HUDEP-2 (cell line): Measurements from ENCODE around the gene EPHA3.
A peak's percentile ranks its signal among the peaks of the same experiment; 100 is the strongest.

Experiments
- DNase-seq, 76 experiments: peaks; one replicate each; lab custom pipeline; 2025; ENCODE audit not compliant: unreplicated experiment in 76 of 76; lab: John Stamatoyannopoulos, UW

Gene EPHA3

DNA sequence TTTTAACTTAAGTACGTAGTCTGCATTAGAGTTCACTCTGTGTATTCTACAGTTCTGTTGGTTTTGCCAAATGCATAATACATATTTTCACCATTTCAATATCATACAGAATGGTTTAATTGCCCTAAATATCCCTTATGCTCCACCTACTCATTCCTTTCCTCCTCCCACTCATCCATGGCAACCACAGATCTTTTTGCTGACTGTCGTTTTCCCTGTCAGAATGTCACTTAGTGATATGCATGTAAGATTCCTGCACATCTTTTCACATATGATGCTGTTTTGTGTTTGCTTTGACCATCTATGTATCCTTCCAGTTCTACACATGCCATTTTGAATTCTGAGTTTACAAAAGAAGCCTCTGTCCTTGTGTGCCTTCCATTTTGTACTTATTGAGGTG is 36.7 kb downstream of the EPHA3 start:
- DNase-seq: peak in 1 of 76 experiments; percentile 3

DNA sequence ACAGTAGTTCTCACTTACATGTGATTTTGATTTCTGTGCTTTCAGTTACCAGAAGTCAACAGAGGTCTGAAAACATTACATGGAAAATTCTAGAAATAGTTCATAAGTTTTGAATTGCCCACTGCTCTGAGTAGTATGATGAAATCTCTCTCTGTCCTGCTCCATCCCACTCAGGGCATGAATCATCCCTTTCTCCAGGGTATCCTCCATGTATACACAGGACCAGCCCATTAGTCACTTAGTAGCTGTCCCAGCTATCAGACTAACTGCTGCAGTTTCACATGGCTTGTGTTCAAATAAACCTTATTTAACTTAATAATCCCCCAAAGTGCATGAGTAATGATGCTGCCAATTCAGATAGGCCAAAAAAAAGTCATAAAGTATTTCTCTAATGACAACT is 38.6 kb downstream of the EPHA3 start:
- no peak for DNase-seq

DNA sequence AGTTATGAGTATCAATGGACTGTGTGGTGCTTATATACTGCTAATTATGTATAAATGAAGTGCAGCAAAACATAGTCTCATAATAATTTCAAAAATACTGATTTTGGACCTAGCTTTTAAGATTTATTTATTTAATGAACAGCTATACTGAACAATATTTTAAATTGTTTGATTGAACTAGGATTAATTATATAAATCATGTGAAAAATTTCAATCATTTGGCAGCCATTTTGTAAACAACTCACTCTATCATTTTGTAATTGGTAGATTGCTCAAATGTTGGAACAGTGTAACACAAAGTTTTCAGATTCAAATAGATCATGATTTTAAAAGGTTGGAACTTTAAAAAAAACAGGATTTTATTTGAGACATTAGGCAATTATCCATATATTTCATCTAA is 47.0 kb downstream of the EPHA3 start:
- DNase-seq: no peak

DNA sequence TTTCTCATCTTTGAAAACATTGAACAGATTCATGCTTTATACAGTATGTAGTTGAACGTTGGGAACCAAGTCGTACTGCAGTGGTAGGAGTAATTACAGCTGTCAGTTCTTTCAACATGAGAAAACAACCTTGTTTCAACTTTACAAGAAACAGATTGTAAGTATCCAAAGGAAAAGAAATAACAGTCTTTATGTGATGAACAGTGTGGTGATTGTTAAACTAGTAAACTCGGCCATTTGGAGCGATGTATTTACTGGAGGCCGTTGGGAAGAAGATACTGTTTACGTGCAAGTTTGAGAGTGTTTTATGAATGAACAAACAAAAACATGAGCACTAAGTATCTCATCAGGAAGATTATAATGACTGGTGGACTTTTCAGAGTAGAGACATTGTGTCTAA is 48.4 kb downstream of the EPHA3 start:
- DNase-seq: no peak

DNA sequence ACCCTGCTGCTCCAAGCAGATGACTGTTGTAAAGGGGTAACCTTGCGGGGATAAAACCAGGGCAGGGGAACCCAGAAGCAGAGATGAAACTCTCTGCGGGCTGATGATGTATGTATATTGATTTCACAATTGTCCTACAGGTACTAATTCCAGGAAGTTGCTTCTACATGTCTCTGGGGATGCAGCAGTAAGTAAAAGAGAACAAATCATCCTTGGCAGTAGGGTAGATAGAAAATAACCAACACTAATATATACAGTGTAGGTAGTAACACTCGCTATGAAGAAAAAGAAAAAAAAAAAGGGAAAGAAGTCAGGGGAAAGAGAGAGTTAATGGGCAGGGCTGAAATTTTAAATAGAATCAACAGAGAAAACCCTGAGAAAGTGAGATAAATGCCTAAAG is 50.2 kb downstream of the EPHA3 start:
- no peak for DNase-seq

DNA sequence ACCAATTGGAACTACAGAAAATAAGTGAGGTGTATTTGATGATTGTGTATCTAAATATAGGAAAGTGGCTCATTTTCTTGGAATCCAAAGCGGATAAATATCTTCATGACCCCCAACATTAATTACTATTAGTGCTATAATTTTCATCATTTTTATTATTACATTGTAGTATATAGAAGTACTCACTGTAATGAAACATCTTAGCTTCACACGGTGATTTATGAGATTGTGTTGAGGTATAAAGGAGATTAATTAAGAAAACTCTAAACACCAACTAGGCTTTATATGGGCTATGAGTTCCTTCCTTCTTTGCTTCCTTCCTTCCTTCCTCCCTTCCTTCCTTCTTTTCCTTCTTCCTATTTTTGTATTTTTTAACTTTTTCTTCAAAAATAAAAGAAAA is 52.2 kb downstream of the EPHA3 start:
- DNase-seq: no peak

DNA sequence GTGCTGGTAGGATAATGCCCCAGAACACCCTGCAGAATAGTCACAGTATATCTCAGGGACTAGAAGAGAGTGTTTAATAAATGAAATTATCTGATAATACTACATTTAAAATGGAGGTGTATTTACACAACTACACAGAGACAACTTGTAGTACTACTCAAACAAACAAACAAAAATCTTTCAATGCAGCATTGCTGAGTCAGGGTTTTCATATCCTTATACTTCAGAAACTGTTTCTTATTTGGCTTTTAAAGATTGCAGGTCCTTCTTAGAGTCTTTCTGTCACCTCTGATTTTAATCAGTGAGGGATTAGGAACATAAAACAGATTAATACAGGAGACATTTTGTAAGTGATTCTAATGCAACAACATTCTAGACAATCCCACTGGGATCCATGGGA is 57.4 kb downstream of the EPHA3 start:
- DNase-seq: no peak

DNA sequence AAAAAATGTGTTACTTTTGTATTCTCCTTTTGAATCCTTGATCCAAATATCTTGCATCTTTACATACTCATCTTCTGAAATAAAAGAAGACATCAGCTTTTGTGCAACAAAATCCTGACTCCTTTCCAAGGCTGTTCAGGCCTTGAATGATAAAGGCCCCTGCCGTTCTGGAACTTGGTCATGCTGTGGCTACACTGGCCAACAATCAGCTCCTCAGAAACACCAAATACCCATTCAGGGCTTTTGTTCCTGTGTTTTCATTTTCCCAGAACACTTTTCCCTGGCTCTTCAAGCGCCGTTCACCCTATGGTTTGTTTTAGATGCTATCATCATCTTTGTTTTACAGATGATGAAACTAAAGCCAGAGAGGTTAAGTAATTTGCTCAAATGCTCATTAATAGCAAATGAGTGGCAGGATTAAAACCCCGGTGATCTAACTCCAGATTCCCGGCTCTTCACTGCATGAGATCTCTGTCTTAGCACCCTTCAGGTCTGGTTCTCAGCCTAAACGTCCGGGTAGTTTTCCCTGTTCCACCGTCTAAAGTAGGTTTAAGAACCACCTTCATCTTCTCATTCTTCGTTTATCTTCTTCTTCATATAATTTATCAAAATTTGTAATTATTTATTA is 58.3 kb downstream of the EPHA3 start:
- DNase-seq: no peak

DNA sequence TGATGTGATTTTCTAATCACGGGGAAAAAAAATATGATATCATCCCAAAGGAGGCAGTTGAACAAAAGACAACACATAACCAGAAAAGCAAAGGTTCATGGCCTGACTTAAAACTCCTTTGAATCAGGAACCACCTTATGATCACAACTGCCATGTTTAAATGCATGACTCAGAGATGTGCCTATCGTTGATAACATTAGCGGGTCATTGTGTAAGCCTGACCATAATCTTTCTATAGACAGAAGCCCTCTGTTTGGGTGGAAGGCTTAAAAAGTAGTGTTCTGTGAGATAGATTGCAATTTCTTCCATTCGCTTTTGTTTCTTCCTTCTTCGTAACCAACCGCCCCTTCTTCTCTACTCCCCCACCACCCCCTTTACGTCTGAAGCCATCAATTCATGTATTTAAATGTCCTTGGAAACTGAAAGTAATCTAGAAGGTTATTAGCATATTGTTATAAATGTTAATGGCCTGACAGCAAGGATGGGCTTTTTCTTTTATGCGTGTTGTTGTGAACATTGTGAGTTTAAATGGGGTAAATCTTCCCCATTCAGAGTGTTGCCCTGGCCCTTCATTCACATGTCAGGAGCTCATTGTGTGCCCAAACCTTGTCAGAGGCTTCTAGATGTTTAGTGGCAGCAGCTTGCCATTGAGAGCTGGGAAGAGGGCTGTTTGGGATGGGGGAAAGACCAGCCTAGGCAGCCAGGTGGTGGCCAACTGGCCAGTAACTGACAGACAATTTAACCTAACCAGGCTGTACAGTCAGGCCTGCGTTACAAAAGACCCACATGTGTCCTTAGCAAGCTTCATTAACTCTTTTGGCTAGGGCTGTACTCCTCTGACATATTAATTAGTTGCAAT is 64.5 kb downstream of the EPHA3 start:
- peak in 29 of 76 experiments; percentile 2 to 85 (median 34) for DNase-seq

DNA sequence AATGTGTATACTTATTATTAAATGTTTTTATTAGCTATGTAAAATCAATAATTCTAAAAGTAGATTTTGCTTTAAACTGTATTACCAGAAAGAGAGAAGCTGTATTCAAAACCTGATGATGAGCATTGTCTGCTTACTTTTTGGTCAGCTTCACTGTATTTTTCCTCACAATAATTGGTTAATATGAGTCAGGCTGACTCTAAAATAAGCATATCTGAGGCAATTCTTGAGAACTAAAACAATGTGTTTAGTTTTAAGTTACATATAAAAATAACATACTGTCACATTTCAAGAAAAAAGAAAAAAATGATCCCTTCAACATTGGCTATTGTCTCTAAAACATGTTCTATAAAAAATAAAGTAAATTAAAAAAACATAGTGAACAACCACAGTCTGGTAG is 66.1 kb downstream of the EPHA3 start:
- DNase-seq: no peak

DNA sequence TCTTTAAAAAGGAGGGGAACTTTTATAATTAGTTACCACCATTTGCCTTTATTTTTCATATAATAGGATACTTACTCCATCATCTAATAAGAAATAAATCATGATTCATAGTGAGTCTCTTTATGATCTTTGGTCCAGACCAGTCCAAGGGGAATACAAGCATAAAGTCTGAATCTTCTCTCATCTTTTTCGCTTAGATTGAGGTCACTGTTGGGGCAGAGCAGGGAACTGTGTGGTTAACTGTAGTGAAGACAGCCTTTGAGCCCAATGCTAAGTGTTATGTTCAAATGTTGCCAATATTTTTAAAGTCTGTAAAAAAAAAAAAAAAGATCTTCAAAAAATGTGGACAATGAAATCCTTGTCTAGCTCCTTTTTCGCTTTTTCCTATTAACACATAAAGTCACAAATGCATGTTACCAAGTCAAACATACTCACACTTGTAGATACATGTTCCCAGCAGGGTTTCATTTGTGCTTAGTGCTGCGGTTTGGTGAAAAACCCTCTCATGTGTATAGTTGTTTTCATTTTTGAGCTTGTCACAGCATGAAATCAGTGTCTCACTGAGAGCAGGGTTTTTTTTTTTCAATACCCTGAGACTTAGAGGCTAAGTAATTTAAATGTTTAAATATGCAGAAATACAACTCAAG is 72.1 kb downstream of the EPHA3 start:
- DNase-seq: no peak

DNA sequence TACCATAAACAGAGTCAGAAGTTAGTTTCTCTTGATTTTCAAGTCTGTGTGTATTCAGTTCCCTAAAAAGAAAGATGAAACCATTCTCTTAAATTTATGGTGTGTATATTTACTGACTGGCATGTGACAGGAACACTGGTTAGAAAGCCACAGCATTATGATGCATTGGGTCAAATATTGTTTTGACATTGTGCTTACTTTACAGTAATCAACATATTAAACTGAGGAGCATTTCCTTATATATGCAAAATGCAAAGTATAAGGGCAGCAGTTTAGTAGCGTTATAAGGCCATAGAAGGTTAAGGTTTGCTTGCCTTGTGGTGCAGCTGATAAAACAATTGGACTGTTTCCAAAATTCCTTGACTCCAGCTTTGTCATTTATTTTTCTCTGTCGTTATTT is 72.9 kb downstream of the EPHA3 start:
- DNase-seq: no peak

DNA sequence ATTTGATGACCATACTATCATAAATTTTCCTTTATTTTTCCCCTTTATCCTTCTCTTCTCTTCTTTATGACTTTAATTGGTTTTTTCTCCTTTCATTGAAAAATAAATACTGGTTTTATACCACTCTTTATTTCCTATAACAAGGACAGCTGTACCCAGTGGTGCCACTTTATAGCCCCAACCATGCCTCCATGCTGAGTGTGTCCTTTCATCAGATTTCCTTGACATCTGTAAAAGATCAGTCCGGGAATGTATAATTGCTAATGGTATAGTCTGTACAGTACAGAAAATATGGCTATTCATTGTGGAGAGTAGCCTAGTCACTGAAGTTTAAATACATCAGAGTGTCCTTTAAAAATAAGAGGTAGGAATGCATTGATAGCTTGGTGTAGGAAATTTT is 74.6 kb downstream of the EPHA3 start:
- no peak for DNase-seq

DNA sequence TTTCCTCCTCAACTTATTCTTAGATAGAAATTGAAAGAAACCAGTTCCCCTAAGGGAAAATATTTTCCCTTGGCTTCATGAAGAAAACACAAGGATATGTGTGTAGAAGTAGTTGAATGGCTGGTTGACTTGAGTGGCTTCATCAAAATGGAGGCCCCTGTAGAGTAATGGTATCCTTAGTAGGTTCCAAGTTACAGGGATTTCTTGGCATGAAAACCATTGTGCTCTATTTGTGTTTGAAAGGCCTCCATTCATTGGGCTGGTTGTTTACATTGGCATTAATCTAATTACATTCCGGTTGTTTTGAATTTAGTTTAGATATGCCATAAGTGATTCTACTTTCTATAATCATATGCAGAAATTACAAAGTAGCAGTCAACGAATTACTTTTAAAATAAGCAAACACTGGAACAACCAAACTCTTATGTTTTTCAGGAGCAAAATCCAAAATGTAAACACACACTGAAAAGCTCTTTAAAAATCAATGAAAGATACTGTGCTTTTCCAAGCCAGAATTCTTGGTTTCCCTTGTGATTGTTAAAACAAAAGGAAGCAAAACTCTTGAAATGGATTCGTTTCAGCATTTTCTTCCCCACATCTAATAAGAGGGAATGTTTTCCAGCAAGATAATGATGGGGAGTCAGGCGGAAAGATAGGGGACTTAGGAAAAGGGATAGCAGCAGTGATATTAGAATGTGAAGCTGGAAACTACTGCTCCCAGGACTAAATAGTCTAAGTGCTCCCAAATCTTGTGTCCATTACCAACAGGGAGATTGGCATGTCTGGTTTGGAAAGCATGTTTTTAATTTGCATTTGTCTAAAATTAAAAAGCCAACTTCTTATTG is 77.0 kb downstream of the EPHA3 start:
- no peak for DNase-seq

DNA sequence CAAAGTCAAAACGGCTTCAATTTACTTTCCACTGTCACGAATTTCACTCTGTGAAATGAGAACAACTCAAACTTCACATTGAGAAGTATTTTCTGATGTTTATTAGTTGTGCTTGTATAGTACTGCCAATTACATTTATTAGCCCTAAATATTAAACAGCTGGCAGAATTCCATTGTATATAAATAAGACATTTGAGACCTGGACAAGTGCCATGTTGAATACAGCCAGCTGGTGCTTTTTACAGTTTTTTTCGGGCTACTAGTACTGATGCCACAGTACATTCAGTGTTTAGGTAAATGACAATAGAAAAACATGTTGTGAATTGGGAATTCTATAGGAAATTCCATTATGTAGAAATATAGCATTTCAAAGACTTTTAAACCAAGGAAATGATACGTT is 79.0 kb downstream of the EPHA3 start:
- no peak for DNase-seq

DNA sequence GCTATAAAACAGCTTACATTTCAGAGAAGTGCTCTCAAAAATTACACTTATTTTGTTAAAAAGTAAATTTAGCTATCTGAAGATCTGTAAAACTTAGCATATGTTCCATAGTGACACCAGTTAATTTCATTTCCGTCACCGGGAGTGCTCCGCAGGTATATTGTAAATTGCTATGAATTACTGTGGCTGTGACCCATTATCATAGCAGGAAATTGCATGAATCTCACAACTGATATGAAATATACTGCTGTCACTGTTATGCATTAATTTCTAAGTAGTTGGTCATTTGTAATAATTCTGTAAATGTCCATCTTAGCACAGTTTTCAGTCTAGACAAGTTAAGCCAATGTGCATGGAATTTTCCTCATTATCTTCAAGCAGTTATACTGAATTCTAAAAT is 91.2 kb downstream of the EPHA3 start:
- DNase-seq: no peak

DNA sequence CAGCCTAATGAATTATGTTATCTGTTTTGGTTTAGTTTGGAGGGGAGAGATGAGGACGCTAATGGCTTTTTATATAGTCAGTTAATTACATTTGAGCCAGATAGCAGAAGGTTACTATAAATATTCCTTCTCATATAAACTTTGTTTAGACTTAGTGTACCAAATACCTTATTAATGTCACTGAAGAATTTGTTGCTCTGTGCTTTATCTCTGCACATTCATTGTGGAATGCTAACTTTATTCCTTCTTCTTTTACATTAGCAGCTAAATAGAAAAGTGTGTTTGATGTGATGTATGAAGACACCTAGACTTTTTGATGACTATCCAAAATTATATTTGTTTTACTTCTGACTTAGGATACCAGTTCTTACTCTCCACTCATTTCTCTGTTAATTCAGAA is 105.2 kb downstream of the EPHA3 start:
- no peak for DNase-seq

DNA sequence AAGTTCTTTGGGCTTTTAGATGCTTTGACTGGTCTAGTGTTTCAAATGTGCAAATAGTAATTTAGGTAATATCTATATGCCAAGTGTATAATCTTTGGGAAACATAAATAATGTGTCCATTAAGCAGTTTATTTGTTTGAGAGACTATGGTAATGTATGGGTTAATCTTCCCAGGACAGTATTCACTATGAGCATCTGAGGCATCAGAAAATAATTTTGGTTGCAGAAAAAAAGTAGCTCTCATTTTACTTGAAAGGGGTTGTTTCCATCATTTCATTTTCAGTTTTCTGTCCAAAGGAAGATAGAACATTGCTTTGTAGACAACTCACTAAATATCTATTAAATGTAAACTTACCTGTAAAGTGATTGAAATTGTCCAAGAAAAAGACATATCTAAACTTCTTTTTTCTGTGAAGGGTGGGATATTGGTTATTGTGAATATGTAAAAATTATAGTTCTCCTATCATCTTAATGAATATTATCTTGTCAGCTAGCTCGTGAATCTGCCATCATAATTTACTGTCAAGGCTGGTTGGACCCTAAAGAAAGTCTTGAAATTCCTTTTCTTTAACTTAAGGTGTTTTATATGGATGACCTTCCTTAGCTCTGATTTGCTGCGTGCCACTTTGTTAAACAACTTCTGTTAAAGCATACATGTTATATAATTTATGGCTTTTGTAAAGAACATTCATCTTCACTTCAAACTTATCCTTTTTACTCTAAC is 108.8 kb downstream of the EPHA3 start:
- no peak for DNase-seq

DNA sequence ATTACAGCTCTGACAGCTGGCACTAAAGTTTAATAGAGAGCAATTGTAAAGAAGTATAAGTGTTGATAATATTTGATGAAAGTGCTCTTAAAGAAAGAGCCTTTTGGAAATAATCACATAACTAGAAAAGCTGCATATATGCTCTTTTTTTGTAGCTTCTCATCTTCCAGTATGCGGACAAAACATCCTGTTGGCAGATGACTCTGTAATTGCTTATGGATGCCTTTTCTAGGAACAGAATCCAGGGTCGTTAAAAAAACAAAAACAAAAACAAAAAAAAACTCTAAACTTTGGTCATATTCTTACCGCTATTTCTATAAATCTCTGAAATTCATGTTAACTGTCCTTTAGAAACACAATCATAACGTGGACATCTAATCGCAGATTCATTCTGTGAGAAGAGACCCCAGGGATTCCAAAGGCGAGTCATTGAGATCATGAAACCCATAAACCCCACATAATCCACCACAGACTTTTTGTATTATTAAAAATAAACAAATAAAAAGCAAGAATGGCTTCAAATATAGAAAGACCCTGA is 109.8 kb downstream of the EPHA3 start:
- DNase-seq: no peak

DNA sequence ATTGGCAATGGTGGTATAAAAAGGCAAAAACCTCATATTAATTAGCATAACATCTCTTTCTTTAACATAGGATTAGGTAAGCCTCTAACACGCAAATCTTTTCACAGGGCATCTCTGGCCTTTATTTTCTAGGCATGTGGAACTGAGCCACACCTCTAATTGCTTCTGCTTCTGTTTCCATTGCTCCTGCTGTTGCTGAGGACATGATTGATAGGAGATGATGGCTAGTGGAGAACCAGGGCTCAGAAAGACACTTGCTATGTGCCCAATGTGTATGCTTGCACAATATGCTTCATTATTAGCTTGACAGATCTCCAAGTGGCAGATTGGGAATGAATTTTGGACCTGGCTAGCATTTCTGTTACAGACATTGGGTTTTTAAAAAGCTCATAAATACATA is 114.5 kb downstream of the EPHA3 start:
- no peak for DNase-seq
